Activated CD4-positive, alpha-beta memory T cell treated with anti-CD3 and anti-CD28 coated beads, Interleukin-2, amount 10 ng/mL, durations not matched to agents 7 days and 5 days (primary cell): ENCODE results near the gene PRSS35. TPM values are rescaled to one million over a fixed set of nuclear protein-coding genes. Genes with fewer than 3 reads are reported as not detected.
"Not testable (repeated sequence)": the region's sequence is repeated elsewhere in the genome, so short reads cannot be mapped to it uniquely, and the experiment has no call there.

Source experiments
- CTCF ChIA-PET: fragments of 350-600 bp; sonication (Branson Sonifier 250); formaldehyde crosslinking; loops from one replicate; lab custom pipeline; 2021; ENCODE audit warnings: antibody characterized with exemption, inconsistent platforms; lab: Charles Lee
- POLR2A ChIA-PET: fragments of 350-600 bp; sonication (Branson Sonifier 250); formaldehyde crosslinking; loops from one replicate; lab custom pipeline; 2021; ENCODE audit warnings: antibody characterized with exemption; lab: Charles Lee
- DNase-seq: peaks from one replicate; pipeline ENCODE4 v3.0.0-alpha.2; 2020
- H3K27ac Mint-ChIP-seq: one replicate; pipeline ENCODE4 v1.8.0; 2021; ENCODE audit warnings: mild to moderate bottlenecking, mixed read lengths
- H3K27me3 Mint-ChIP-seq: one replicate; pipeline ENCODE4 v1.8.0; 2021; ENCODE audit warnings: mixed read lengths
- H3K36me3 Mint-ChIP-seq: one replicate; pipeline ENCODE4 v1.8.0; 2021; ENCODE audit warnings: low read depth, mixed read lengths
- H3K4me1 Mint-ChIP-seq: one replicate; pipeline ENCODE4 v1.8.0; 2021; ENCODE audit warnings: mixed read lengths
- H3K4me3 Mint-ChIP-seq: one replicate; pipeline ENCODE4 v1.8.0; 2021; ENCODE audit warnings: mild to moderate bottlenecking, mixed read lengths
- H3K9me3 Mint-ChIP-seq: one replicate; pipeline ENCODE4 v1.8.0; 2021; ENCODE audit warnings: mixed read lengths
- total RNA-seq, 2 experiments: library from RNA; stranded (reverse); gene quantifications; one replicate each; pipeline ENCODE4 v1.2.3, GENCODE V29; 2021

The PRSS35 gene
- total RNA-seq, 2 experiments from 2014 or later: not detected

DNA sequence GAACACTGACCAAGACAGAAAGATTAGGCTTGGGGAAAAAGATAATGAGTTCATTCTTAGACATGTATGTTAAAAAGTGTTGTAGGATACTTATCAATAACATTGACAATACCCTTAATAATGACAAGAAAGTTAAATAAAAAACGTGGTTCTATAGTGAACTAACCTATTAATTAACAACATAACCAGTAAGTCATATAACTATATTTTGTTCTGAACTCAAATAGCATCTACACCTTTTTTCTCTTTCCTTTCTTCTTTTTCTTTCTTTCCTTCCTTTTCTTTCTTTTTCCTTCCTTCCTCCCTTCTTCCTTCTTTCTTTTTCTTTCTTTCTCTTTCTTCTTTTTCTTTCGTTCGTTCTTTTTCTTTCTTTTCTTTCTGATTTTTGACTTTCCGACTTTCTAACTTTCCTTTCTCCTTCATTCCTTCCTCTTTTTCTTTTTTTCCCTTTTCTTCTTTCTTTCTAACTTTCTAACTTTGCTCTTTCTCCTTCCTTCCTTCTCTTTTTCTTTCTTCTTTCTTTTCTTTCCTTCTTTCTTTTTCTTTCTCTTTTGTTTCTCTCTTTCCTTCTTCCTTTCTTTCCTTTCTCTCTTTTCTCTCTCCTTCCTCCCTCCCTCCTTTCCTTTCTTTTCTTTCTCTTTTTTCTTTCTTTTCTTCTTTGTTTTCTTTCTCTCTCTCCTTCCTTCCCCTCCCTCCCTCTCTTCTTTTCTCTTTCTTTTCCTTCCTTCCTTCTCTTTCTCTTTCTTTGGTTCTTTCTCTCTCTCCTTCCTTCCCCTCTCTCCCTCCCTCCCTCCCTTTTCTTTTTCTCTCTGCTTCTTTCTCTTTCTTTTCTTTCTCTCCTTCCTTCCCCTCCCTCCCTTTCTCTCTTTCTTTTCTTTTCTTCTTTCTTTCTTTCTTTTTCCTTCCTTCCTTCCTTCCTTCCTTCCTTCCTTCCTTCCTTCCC lies 24.6 kb downstream of the PRSS35 start:
- Mint-ChIP-seq H3K9me3 (no peaks in the 10 kb centered on the region), H3K36me3 (no peaks in the 10 kb centered on the region), H3K4me1 (no peaks in the 10 kb centered on the region), H3K27me3 (no peaks in the 10 kb centered on the region), H3K27ac (no peak overlapping the region), H3K4me3 (no peak overlapping the region)
- CTCF ChIA-PET: interaction anchor here (0.7 to 1.7 kb wide), 9 partner anchors 10 to 471 kb away, joined by 3 to 11 read pairs (median 3); partner anchors contain the start of gene UBE3D
- POLR2A ChIA-PET: interaction anchor here (0.8 kb wide), 1 partner anchor 1321 kb away, joined by 3 read pairs; no protein-coding TSS in a partner anchor
- DNase-seq: no peak

DNA sequence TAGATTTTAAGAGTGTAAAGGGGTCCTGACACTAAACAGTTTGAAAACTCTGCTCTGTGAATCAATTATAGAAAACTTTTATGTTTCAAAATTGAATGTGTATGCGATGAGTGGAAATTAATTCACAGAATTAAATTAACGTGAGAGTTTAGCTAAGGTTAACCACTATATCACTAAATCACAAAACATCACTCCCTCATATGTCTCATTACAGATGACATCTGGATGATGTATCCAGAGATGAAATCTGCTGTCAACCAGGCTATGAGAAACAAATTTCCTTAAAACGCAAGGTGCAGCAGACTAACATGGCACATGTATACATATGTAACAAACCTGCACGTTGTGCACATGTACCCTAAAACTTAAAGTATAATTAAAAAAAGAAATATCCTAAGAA lies 27.3 kb downstream of the PRSS35 start:
- no peak for DNase-seq
- Mint-ChIP-seq H3K27me3 (peaks cover 6% of the 10 kb centered on the region), H3K27ac (no peak overlapping the region), H3K36me3 (no peaks in the 10 kb centered on the region), H3K4me1 (no peaks in the 10 kb centered on the region), H3K4me3 (no peak overlapping the region), H3K9me3 (no peaks in the 10 kb centered on the region)
- ChIA-PET POLR2A (no interaction called here), CTCF (no interaction called here)

DNA sequence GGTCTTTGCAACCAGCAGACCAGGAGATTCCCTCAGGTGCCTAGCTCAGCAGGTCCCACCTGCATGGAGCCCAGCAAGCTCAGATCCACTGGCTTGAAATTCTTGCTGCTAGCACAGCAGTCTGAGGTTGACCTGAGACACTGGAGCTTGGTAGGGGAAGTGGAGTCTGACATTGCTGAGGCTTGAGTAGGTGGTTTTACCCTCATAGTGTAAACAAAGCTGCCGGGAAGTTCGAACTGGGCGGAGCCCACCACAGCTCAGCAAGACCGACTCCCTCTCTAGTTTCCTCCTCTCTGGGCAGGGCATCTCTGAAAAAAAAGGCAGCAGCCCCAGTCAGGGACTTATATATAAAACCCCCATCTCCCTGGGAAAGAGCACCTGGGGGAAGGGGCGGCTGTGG lies 34.3 kb downstream of the PRSS35 start:
- H3K4me3 Mint-ChIP-seq: no peak overlapping the region
- ChIA-PET POLR2A (no interaction called here), CTCF (interaction anchor here (1.3 to 2.4 kb wide), 2 partner anchors 11 to 481 kb away, joined by 5 to 10 read pairs; partner anchors contain the start of gene UBE3D)
- peaks cover 13% of the 10 kb centered on the region for H3K4me1 Mint-ChIP-seq
- H3K9me3 Mint-ChIP-seq: peaks cover 2% of the 10 kb centered on the region
- peak overlapping the region; percentile 31 for H3K27ac Mint-ChIP-seq
- peak; percentile 28 for DNase-seq
- peaks cover 4% of the 10 kb centered on the region for H3K36me3 Mint-ChIP-seq
- peaks cover 6% of the 10 kb centered on the region for H3K27me3 Mint-ChIP-seq

DNA sequence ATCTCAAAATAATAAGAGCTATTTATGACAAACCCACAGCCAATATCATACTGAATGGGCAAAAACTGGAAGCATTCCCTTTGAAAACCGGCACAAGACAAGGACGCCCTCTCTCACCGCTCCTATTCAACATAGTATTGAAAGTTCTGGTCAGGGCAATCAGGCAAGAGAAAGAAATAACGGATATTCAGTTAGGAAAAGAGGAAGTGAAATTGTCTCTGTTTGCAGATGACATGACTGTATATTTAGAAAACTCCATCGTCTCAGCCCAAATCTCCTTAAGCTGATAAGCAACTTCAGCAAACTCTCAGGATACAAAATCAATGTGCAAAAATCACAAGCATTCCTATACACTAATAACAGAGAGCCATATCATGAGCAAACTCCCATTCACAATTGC lies 38.1 kb downstream of the PRSS35 start:
- CTCF ChIA-PET: interaction anchor here (2.2 kb wide), 1 partner anchor 15 kb away, joined by 9 read pairs; no protein-coding TSS in a partner anchor
- POLR2A ChIA-PET, H3K27ac Mint-ChIP-seq, H3K9me3 Mint-ChIP-seq, H3K36me3 Mint-ChIP-seq, H3K4me3 Mint-ChIP-seq, DNase-seq, H3K27me3 Mint-ChIP-seq: not testable (repeated sequence)
- peaks cover 13% of the 10 kb centered on the region for H3K4me1 Mint-ChIP-seq

DNA sequence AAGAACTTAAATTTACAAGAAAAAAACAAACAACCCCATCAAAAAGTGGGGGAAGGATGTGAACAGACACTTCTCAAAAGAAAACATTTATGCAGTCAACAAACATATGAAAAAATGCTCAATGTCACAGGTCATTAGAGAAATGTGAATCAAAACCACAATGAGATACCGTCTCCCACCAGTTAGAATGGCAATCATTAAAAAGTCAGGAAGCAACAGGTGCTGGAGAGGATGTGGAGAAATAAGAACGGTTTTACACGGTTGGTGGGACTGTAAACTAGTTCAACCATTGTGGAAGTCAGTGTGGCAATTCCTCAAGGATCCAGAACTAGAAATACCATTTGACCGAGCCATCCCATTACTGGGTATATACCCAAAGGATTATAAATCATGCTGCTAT lies 39.4 kb downstream of the PRSS35 start:
- POLR2A ChIA-PET, H3K27ac Mint-ChIP-seq, H3K36me3 Mint-ChIP-seq, H3K27me3 Mint-ChIP-seq, CTCF ChIA-PET, H3K9me3 Mint-ChIP-seq, DNase-seq, H3K4me3 Mint-ChIP-seq, H3K4me1 Mint-ChIP-seq: not testable (repeated sequence)

DNA sequence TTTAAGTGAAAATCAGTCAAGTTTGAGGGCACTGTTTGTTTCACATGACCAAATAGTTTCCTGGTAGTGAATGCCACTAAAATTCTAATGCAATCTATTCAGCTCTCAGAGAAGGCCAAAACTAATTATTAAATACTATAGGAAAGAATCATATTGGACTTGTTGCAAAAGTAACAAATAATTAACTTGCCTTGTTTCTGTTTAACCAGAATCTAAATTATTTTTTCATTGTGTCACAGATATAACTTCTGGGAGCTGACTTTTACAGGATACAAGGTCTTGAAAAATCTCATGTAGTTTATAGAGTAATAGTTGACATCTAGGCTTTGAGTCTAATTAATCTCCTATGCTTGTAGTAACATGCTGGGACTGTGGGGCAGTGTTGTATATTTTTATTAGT lies 44.5 kb downstream of the PRSS35 start:
- CTCF ChIA-PET: no interaction called here
- H3K27me3 Mint-ChIP-seq: no peaks in the 10 kb centered on the region
- POLR2A ChIA-PET: no interaction called here
- H3K36me3 Mint-ChIP-seq: no peaks in the 10 kb centered on the region
- no peak overlapping the region for H3K27ac Mint-ChIP-seq
- no peak for DNase-seq
- H3K9me3 Mint-ChIP-seq: no peaks in the 10 kb centered on the region
- no peaks in the 10 kb centered on the region for H3K4me1 Mint-ChIP-seq
- H3K4me3 Mint-ChIP-seq: no peak overlapping the region

DNA sequence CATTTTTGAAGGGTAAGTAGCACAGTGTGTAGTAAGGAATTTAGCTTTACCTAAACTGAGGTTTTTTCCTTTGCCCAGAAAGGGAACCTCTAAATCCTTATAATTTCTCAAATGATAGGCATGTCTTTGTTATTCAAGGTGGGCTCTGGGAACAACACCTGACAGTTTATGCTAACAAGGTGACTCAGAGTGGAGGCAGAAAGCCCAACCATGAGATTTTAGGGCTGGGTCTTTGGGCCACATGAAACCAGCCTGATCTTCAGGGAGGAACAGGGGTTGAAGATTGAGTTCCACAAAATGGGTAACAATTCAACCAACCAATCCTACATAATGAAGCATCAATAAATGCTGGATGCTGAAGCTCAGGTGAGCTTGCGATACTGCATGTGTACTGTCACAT lies 46.6 kb downstream of the PRSS35 start:
- Mint-ChIP-seq H3K9me3 (peaks cover 2% of the 10 kb centered on the region), H3K4me3 (no peak overlapping the region), H3K4me1 (no peaks in the 10 kb centered on the region), H3K36me3 (no peaks in the 10 kb centered on the region), H3K27me3 (no peaks in the 10 kb centered on the region), H3K27ac (no peak overlapping the region)
- CTCF ChIA-PET: no interaction called here
- DNase-seq: no peak
- POLR2A ChIA-PET: no interaction called here

DNA sequence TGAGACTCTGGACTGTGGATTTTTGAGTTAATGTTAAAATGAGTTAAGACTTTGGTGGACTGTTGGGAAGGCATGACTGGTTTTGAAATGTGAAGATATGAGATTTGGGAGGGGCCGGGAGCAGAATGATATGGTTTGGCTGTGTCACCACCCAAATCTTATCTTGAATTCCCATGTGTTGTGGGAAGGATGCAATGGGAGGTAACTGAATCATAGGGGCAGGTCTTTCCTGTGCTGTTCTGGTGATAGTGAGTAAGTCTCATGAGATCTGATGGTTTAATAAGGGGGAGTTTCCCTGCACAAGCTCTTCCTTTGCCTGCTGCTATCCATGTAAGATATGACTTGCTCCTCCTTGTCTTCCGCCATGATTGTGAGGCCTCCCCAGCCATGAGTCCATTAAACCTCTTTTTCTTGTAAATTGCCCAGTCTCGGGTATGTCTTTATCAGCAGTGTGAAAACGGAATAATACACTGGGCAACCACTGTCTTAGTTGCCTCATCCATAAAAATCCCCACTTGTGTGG lies 59.4 kb downstream of the PRSS35 start:
- H3K27ac Mint-ChIP-seq, CTCF ChIA-PET, DNase-seq: not testable (repeated sequence)

DNA sequence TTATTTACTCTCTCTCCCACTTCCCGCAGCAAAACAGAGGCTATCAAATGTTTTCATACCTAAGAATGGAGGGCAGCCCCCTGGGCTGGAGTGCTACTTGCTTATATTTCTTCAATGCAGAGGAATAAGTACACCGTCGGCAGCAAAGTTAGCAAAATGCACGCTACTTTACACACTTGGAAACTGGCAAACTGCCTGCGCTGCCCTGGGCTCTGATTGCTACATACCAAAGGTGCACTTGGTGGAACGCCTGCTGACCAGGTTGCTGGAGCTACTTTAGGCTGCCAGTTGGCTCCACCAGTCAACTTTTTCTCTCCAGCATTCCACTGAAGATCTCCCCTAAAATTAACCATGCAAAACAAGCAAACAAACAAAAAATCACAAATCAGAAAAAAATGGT lies 62.4 kb downstream of the PRSS35 start:
- H3K36me3 Mint-ChIP-seq: no peaks in the 10 kb centered on the region
- CTCF ChIA-PET: no interaction called here
- DNase-seq: no peak
- H3K27ac Mint-ChIP-seq: no peak overlapping the region
- peaks cover 6% of the 10 kb centered on the region for H3K9me3 Mint-ChIP-seq
- no peaks in the 10 kb centered on the region for H3K4me1 Mint-ChIP-seq
- H3K27me3 Mint-ChIP-seq: no peaks in the 10 kb centered on the region
- H3K4me3 Mint-ChIP-seq: no peak overlapping the region
- POLR2A ChIA-PET: no interaction called here

More for the DNA sequence above, 59.4 kb downstream of the PRSS35 start:
- H3K4me3 Mint-ChIP-seq, H3K9me3 Mint-ChIP-seq, H3K27me3 Mint-ChIP-seq, POLR2A ChIA-PET, H3K36me3 Mint-ChIP-seq, H3K4me1 Mint-ChIP-seq: not testable (repeated sequence)

Other genes starting within 250 kb of the PRSS35 start
- under 1 TPM; 0.10 to 0.13 TPM for gene ME1, start 81.5 kb upstream of the PRSS35 start, total RNA-seq
- gene SNAP91, start 196.6 kb downstream of the PRSS35 start, total RNA-seq: not detected